Glutamatergic neuron (in vitro differentiated cells): ENCODE measurements around the gene HTRA3. TPM values are rescaled to one million over a fixed set of nuclear protein-coding genes. Genes with fewer than 3 reads are reported as not detected.

Experiments used
- DNase-seq: peaks from one replicate; pipeline ENCODE4 v3.0.0; 2022
- H3K27ac Mint-ChIP-seq: one replicate; pipeline ENCODE4 v1.8.0; 2020; ENCODE audit warnings: mild to moderate bottlenecking, mixed read lengths, inconsistent platforms; ENCODE audit not compliant: unreplicated experiment
- H3K27me3 Mint-ChIP-seq: one replicate; pipeline ENCODE4 v1.8.0; 2020; ENCODE audit warnings: mild to moderate bottlenecking, moderate library complexity, mixed read lengths, inconsistent platforms; ENCODE audit not compliant: unreplicated experiment
- H3K36me3 Mint-ChIP-seq: one replicate; pipeline ENCODE4 v1.8.0; 2020; ENCODE audit warnings: mild to moderate bottlenecking, mixed read lengths, inconsistent platforms; ENCODE audit not compliant: unreplicated experiment
- H3K4me1 Mint-ChIP-seq: one replicate; pipeline ENCODE4 v1.8.0; 2020; ENCODE audit warnings: mild to moderate bottlenecking, low read depth, mixed read lengths, inconsistent platforms; ENCODE audit not compliant: unreplicated experiment
- H3K4me3 Mint-ChIP-seq: one replicate; pipeline ENCODE4 v1.8.0; 2020; ENCODE audit warnings: mild to moderate bottlenecking, mixed read lengths, inconsistent platforms; ENCODE audit not compliant: unreplicated experiment
- H3K9me3 Mint-ChIP-seq: one replicate; pipeline ENCODE4 v1.8.0; 2020; ENCODE audit warnings: mild to moderate bottlenecking, moderate library complexity, mixed read lengths, inconsistent platforms; ENCODE audit not compliant: unreplicated experiment
- CTCF ChIP-seq: fragments of 200-600 bp; sonication (generic); IDR thresholded peaks from one replicate; pipeline ENCODE4 v1.5.0; 2021; ENCODE audit not compliant: partially characterized antibody, unreplicated experiment
- total RNA-seq: library from RNA; stranded (reverse); fragmentation: NEBNext Ultra II Directional; extraction: Animal tissue kit (Norgen Biotek cat#: 25700); gene quantifications from one replicate; pipeline ENCODE4 v1.2.1, GENCODE V29; 2021; ENCODE audit not compliant: unreplicated experiment

HTRA3 gene
- total RNA-seq, 1 donor from 2014 or later = 0.64 TPM

- Mint-ChIP-seq H3K36me3 (no peaks in the 10 kb centered on the region), H3K4me1 (peaks cover 4% of the 10 kb centered on the region), H3K27ac (no peak overlapping the region), H3K9me3 (no peaks in the 10 kb centered on the region), H3K4me3 (no peak overlapping the region), H3K27me3 (peaks cover 2% of the 10 kb centered on the region)
- DNase-seq = no peak
- no peak for TF ChIP-seq CTCF
These were observed 51.7 kb downstream of the HTRA3 start for GRCh38 chr4:8321220-8321619.

DNA sequence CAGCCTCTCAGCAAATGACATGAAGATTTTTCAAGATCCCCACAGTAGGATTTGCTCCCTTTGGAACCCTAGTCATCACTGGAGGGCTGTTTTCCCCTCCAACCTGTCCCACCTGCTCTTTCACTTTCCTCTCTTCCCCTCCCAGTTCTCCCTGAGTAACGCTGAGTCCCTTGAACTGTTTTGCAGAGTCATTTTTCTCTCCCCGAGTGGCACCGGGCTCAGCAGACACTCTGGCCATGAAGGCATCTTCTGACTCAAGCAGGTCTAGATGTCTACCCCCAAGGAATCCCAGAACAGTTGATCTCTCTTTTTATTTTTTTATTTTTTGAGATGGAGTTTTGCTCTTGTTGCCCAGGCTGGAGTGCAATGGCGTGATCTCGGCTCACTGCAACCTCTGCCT lies 52.2 kb downstream of the HTRA3 start:
- Mint-ChIP-seq H3K36me3 (peaks cover 4% of the 10 kb centered on the region), H3K27me3 (peaks cover 2% of the 10 kb centered on the region), H3K4me1 (peaks cover 4% of the 10 kb centered on the region), H3K27ac (no peak overlapping the region), H3K9me3 (no peaks in the 10 kb centered on the region), H3K4me3 (no peak overlapping the region)
- no peak for TF ChIP-seq CTCF
- no peak for DNase-seq

DNA sequence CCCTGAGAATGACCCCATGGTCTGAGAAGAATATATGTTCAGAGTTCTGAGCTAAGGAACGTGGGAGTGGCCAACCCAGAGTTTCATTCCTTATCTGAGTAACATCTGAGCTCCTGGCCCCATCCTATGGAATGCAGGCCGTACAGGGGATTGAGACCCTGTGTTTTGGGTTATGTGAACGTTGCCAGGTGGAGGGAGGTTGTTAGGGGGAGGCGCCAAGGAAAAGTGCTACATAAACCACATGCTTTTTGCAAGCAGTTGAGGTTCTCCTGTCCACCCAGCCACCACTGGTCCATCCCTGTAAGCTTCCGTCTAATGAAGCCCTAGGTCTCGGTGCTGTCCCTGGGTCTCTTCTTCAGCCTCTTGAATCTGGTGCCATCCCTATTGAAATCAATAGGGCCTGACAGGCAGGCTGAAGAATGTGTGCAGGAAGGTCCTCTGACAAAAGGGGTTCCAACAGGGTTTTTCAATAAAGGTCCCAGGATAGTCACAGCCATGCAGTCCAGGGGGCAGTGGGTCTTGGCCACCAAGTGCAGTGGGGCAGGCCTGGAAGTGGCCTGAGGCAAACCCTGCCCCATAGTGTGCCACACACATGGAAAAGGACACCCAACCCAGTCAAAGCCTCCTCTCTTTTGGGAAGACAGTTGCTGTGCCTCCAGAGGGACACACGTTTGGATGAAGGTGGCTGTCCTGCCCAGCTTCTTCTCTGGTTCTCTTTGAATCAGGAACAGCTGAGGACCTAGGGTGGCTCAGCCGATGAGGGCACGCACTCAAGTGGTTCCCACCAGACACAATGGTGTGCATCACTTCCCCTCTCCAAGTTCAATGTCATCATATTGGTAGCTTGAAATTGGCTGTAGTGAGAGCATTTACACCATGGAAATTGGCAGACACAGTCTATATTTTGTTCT lies 53.5 kb downstream of the HTRA3 start:
- Mint-ChIP-seq H3K27me3 (peaks cover 2% of the 10 kb centered on the region), H3K4me1 (peaks cover 2% of the 10 kb centered on the region), H3K4me3 (no peak overlapping the region), H3K27ac (no peak overlapping the region), H3K9me3 (no peaks in the 10 kb centered on the region), H3K36me3 (peaks cover 7% of the 10 kb centered on the region)
- no peak for DNase-seq
- no peak for TF ChIP-seq CTCF

GRCh38 chr4:8323947-8324555 lies 54.5 kb downstream of the HTRA3 start:
- H3K27ac Mint-ChIP-seq = no peak overlapping the region
- H3K4me3 Mint-ChIP-seq = no peak overlapping the region
- no peaks in the 10 kb centered on the region for H3K4me1 Mint-ChIP-seq
- no peak for DNase-seq
- peaks cover 3% of the 10 kb centered on the region for H3K27me3 Mint-ChIP-seq
- peaks cover 7% of the 10 kb centered on the region for H3K36me3 Mint-ChIP-seq
- H3K9me3 Mint-ChIP-seq = no peaks in the 10 kb centered on the region
- no peak for TF ChIP-seq CTCF
